Endothelial cell of umbilical vein (primary cell): ENCODE measurements around the gene ZFX.

Experiments
- EZH2 ChIP-seq: IDR thresholded peaks from 2 replicates; pipeline ENCODE4 v1.6.1; 2012; ENCODE audit warnings: borderline replicate concordance, low read depth, mild to moderate bottlenecking, moderate library complexity, low read length, inconsistent platforms; ENCODE audit not compliant: severe bottlenecking
- FOS ChIP-seq: IDR thresholded peaks from 2 replicates; pipeline ENCODE4 v1.6.1; 2011; ENCODE audit warnings: mild to moderate bottlenecking, low read length, moderate library complexity, borderline replicate concordance; ENCODE audit not compliant: insufficient read depth
- GATA2 ChIP-seq: IDR thresholded peaks from 2 replicates; pipeline ENCODE4 v1.7.0; 2011; ENCODE audit warnings: low read depth, mild to moderate bottlenecking, moderate library complexity, mixed read lengths, low read length; ENCODE audit not compliant: insufficient read length, insufficient read depth
- JUN ChIP-seq: IDR thresholded peaks from 2 replicates; pipeline ENCODE4 v1.6.1; 2011; ENCODE audit warnings: borderline replicate concordance, low read depth; ENCODE audit not compliant: insufficient read length, insufficient read depth
- MYC ChIP-seq: IDR thresholded peaks from one replicate; pipeline ENCODE4 v1.6.1; 2011; ENCODE audit warnings: mild to moderate bottlenecking, low read depth, low read length
- POLR2A ChIP-seq: IDR thresholded peaks from 2 replicates; pipeline ENCODE4 v1.6.1; 2012; ENCODE audit warnings: low read depth, mild to moderate bottlenecking, control low read depth, low read length
- POLR2AphosphoS5 ChIP-seq: IDR thresholded peaks from 2 replicates; pipeline ENCODE4 v1.6.1; 2012; ENCODE audit warnings: low read depth, mild to moderate bottlenecking, control low read depth, low read length, moderate library complexity; ENCODE audit not compliant: insufficient read depth
- TF ChIP-seq, protein P1 (sequence below), 2 donors: IDR thresholded peaks; 1 replicate in 1 of 2; 2 replicates in 1 of 2; pipeline ENCODE4 v1.5.1; 2011; ENCODE audit warnings: low read length in 2 of 2, mild to moderate bottlenecking in 2 of 2, moderate library complexity in 2 of 2, control low read depth in 1 of 2, inconsistent platforms in 1 of 2, low read depth in 1 of 2; ENCODE audit not compliant: insufficient read depth in 1 of 2; ENCODE audit errors: extremely low read depth in 1 of 2

DNA sequence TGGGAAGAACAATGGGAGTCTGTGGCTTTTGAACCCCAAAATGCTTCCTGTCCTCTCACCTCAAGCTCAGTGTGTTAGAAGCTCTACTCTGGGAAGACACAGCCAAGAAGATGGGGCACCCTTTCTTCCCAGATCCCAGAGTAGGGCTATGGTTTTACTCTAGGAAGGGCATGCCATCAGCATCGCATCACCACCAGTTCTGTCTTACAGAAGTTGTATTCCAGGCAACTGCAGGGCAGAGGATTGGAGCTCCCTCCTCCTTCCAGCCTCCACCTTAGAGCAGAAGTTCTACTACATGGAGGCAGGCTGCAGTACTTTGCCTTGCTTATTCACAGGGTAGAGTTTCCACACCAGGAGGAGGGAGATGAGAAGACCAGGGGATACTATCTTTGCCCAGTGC lies 18.1 kb upstream of the ZFX start:
- no peak for TF ChIP-seq FOS
- TF ChIP-seq, protein P1, sequence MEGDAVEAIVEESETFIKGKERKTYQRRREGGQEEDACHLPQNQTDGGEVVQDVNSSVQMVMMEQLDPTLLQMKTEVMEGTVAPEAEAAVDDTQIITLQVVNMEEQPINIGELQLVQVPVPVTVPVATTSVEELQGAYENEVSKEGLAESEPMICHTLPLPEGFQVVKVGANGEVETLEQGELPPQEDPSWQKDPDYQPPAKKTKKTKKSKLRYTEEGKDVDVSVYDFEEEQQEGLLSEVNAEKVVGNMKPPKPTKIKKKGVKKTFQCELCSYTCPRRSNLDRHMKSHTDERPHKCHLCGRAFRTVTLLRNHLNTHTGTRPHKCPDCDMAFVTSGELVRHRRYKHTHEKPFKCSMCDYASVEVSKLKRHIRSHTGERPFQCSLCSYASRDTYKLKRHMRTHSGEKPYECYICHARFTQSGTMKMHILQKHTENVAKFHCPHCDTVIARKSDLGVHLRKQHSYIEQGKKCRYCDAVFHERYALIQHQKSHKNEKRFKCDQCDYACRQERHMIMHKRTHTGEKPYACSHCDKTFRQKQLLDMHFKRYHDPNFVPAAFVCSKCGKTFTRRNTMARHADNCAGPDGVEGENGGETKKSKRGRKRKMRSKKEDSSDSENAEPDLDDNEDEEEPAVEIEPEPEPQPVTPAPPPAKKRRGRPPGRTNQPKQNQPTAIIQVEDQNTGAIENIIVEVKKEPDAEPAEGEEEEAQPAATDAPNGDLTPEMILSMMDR (IDR thresholded peaks at IDR 0.05; ENCODE audit: extremely low read depth in 1 of 2, insufficient read depth in 1 of 2, low read depth in 1 of 2, low read length in 2 of 2): no peak
- TF ChIP-seq GATA2: no peak
- no peak for TF ChIP-seq EZH2
- no peak for TF ChIP-seq POLR2AphosphoS5
- no peak for TF ChIP-seq POLR2A
- no peak for TF ChIP-seq JUN
- no peak for TF ChIP-seq MYC
